SK-N-SH (cell line): ENCODE measurements around the gene ABCG5.

Experiments used
- EZH2phosphoT487 ChIP-seq: fragments of 200-600 bp; sonication (generic); IDR thresholded peaks from 2 replicates; pipeline ENCODE4 v1.6.1; 2017; ENCODE audit warnings: low read depth, mixed run types, mild to moderate bottlenecking, antibody characterized with exemption, moderate library complexity, borderline replicate concordance
- POLR2AphosphoS5 ChIP-seq: IDR thresholded peaks from 2 replicates; pipeline ENCODE4 v1.6.1; 2012; ENCODE audit warnings: low read depth, low read length
- SMC3 ChIP-seq: IDR thresholded peaks from 2 replicates; pipeline ENCODE4 v1.6.1; 2012; ENCODE audit warnings: low read depth, low read length, improper control_type of control experiment
- TAF1 ChIP-seq: IDR thresholded peaks from 2 replicates; pipeline ENCODE4 v1.6.1; 2012; ENCODE audit warnings: low read depth, mild to moderate bottlenecking, low read length, moderate library complexity, borderline replicate concordance
- TF ChIP-seq, protein P1 (sequence below): fragments of 200-600 bp; sonication (generic); IDR thresholded peaks from 2 replicates; pipeline ENCODE4 v1.6.1; 2017; ENCODE audit warnings: antibody characterized with exemption, mild to moderate bottlenecking, moderate library complexity
- TF ChIP-seq, protein P2 (sequence below): IDR thresholded peaks from 2 replicates; pipeline ENCODE4; 2012
- TF ChIP-seq, protein P3 (sequence below): IDR thresholded peaks from 2 replicates; pipeline ENCODE4 v1.4.0; 2012; ENCODE audit warnings: low read depth
- TF ChIP-seq, protein P4 (sequence below): IDR thresholded peaks from 2 replicates; pipeline ENCODE4 v1.4.0; 2012; ENCODE audit warnings: low read depth, borderline replicate concordance
- TF ChIP-seq, protein P5 (sequence below): IDR thresholded peaks from 2 replicates; pipeline ENCODE4 v1.6.1; 2012; ENCODE audit warnings: mild to moderate bottlenecking, low read depth, low read length, moderate library complexity

DNA sequence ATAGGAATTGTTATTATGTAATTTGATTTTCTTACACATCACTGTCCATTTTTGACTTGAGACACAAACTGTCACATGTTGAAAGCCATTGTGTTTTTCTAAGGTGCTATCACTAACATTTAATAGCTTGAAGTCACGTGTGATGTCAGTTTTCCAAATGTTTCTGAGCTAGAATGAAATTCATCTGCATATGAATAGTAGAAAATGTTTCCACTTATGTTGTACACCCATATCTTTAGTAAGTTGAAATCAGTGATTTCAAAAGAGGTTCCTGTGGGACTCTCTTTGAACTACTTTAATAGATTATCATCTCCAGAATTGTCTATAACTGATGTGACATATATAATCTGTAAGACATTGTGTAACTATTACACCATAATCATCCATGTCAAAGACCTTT lies 27.8 kb downstream of the ABCG5 start:
- TF ChIP-seq TAF1 (no peak), EZH2phosphoT487 (no peak), POLR2AphosphoS5 (no peak), SMC3 (no peak)
- TF ChIP-seq, protein P1, sequence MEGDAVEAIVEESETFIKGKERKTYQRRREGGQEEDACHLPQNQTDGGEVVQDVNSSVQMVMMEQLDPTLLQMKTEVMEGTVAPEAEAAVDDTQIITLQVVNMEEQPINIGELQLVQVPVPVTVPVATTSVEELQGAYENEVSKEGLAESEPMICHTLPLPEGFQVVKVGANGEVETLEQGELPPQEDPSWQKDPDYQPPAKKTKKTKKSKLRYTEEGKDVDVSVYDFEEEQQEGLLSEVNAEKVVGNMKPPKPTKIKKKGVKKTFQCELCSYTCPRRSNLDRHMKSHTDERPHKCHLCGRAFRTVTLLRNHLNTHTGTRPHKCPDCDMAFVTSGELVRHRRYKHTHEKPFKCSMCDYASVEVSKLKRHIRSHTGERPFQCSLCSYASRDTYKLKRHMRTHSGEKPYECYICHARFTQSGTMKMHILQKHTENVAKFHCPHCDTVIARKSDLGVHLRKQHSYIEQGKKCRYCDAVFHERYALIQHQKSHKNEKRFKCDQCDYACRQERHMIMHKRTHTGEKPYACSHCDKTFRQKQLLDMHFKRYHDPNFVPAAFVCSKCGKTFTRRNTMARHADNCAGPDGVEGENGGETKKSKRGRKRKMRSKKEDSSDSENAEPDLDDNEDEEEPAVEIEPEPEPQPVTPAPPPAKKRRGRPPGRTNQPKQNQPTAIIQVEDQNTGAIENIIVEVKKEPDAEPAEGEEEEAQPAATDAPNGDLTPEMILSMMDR, result no peak
- TF ChIP-seq, protein P2, sequence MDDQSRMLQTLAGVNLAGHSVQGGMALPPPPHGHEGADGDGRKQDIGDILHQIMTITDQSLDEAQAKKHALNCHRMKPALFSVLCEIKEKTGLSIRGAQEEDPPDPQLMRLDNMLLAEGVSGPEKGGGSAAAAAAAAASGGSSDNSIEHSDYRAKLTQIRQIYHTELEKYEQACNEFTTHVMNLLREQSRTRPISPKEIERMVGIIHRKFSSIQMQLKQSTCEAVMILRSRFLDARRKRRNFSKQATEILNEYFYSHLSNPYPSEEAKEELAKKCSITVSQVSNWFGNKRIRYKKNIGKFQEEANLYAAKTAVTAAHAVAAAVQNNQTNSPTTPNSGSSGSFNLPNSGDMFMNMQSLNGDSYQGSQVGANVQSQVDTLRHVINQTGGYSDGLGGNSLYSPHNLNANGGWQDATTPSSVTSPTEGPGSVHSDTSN, result no peak
- TF ChIP-seq, protein P3, sequence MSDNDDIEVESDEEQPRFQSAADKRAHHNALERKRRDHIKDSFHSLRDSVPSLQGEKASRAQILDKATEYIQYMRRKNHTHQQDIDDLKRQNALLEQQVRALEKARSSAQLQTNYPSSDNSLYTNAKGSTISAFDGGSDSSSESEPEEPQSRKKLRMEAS, result no peak
- TF ChIP-seq, protein P4, sequence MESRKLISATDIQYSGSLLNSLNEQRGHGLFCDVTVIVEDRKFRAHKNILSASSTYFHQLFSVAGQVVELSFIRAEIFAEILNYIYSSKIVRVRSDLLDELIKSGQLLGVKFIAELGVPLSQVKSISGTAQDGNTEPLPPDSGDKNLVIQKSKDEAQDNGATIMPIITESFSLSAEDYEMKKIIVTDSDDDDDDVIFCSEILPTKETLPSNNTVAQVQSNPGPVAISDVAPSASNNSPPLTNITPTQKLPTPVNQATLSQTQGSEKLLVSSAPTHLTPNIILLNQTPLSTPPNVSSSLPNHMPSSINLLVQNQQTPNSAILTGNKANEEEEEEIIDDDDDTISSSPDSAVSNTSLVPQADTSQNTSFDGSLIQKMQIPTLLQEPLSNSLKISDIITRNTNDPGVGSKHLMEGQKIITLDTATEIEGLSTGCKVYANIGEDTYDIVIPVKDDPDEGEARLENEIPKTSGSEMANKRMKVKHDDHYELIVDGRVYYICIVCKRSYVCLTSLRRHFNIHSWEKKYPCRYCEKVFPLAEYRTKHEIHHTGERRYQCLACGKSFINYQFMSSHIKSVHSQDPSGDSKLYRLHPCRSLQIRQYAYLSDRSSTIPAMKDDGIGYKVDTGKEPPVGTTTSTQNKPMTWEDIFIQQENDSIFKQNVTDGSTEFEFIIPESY, result no peak
- TF ChIP-seq, protein P5, sequence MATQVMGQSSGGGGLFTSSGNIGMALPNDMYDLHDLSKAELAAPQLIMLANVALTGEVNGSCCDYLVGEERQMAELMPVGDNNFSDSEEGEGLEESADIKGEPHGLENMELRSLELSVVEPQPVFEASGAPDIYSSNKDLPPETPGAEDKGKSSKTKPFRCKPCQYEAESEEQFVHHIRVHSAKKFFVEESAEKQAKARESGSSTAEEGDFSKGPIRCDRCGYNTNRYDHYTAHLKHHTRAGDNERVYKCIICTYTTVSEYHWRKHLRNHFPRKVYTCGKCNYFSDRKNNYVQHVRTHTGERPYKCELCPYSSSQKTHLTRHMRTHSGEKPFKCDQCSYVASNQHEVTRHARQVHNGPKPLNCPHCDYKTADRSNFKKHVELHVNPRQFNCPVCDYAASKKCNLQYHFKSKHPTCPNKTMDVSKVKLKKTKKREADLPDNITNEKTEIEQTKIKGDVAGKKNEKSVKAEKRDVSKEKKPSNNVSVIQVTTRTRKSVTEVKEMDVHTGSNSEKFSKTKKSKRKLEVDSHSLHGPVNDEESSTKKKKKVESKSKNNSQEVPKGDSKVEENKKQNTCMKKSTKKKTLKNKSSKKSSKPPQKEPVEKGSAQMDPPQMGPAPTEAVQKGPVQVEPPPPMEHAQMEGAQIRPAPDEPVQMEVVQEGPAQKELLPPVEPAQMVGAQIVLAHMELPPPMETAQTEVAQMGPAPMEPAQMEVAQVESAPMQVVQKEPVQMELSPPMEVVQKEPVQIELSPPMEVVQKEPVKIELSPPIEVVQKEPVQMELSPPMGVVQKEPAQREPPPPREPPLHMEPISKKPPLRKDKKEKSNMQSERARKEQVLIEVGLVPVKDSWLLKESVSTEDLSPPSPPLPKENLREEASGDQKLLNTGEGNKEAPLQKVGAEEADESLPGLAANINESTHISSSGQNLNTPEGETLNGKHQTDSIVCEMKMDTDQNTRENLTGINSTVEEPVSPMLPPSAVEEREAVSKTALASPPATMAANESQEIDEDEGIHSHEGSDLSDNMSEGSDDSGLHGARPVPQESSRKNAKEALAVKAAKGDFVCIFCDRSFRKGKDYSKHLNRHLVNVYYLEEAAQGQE, result no peak
